ENCODE results near the gene PLEKHN1.

PLEKHN1 gene

GRCh38 chr1:952603-953002 lies 13.7 kb upstream of the PLEKHN1 start:
- H3K9ac ChIP-seq (ENCODE audit: low read depth, low read length), result no peak overlapping the region
- H3K79me2 ChIP-seq (ENCODE audit: insufficient read depth, low read length), result peaks cover 21% of the 10 kb centered on the region
- ATAC-seq (ENCODE audit: insufficient read depth, low read depth) (no peak), DNase-seq (no peak)
- TF ChIP-seq EZH2 (IDR thresholded peaks at IDR 0.05; ENCODE audit: borderline replicate concordance, low read depth, low read length, severe bottlenecking) (no peak), CTCF (IDR thresholded peaks at IDR 0.05; ENCODE audit: borderline replicate concordance, extremely low read depth, low read length, poor library complexity, severe bottlenecking) (no peak)
- H3K4me1 ChIP-seq (ENCODE audit: insufficient read depth, low read length), result peaks cover 11% of the 10 kb centered on the region
- no peak overlapping the region for H3K4me3 ChIP-seq (ENCODE audit: low read depth in 1 of 2, low read length in 2 of 2)
- peaks cover 69% of the 10 kb centered on the region for H4K20me1 ChIP-seq (ENCODE audit: insufficient read depth, low read length)
- H3K27ac ChIP-seq (ENCODE audit: low read length), result no peak overlapping the region
- no peak overlapping the region for H3K4me2 ChIP-seq (ENCODE audit: insufficient read depth, low read length)
- no peaks in the 10 kb centered on the region for H3K9me3 ChIP-seq (ENCODE audit: insufficient read depth, low read length, severe bottlenecking)
- H3K27me3 ChIP-seq (ENCODE audit: insufficient read depth, low read length, poor library complexity), result no peaks in the 10 kb centered on the region
- H3K36me3 ChIP-seq (ENCODE audit: insufficient read depth, low read length), result peaks cover 98% of the 10 kb centered on the region
- H2AFZ ChIP-seq (ENCODE audit: low read depth, low read length), result no peak overlapping the region

DNA sequence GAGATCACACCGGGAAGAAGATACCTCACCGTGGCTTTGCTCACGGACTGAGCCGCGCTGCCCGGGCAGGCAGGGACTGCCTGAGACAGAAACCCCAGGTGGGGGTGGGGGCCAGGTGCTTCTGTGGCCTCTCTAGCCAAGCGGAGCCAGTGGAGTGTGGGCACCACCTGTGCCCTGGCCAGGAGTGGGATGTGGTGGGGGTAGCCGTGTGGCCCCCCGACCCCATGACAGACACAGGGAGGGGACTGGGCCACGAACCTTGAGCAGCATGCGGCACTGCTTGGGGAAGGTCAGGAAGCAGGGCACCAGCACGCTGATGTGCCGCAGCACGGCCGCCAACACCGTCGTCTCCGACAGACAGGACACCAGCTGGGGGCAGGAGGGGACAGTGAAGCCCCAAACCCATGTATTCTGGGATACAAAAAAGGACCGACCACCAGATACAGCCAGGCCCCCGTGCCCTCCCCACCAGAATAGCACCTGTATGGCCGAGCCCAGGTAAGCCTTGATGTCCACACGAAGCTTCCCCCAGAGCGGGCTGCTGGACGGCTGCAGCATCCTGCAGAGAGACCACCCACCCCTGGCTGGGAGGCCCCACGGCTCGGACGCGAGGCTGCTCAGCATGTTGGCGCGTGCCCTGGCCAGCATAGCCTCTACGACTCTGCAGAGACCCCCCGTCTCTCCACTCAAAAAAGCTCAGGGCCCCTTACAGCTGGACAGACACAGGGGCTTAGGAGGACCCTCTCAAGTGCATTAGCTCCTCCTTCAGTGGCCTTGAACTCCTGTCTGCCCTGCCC lies 12.6 kb upstream of the PLEKHN1 start:
- TF ChIP-seq EZH2 (IDR thresholded peaks at IDR 0.05; ENCODE audit: borderline replicate concordance, low read depth, low read length, severe bottlenecking) (no peak), CTCF (IDR thresholded peaks at IDR 0.05; ENCODE audit: borderline replicate concordance, extremely low read depth, low read length, poor library complexity, severe bottlenecking) (no peak)
- Histone ChIP-seq H3K36me3 (ENCODE audit: insufficient read depth, low read length) (peaks cover 87% of the 10 kb centered on the region), H2AFZ (ENCODE audit: low read depth, low read length) (no peak overlapping the region), H3K9me3 (ENCODE audit: insufficient read depth, low read length, severe bottlenecking) (no peaks in the 10 kb centered on the region), H3K79me2 (ENCODE audit: insufficient read depth, low read length) (peaks cover 32% of the 10 kb centered on the region), H3K9ac (ENCODE audit: low read depth, low read length) (no peak overlapping the region), H3K4me1 (ENCODE audit: insufficient read depth, low read length) (peaks cover 20% of the 10 kb centered on the region), H3K4me2 (ENCODE audit: insufficient read depth, low read length) (no peak overlapping the region), H3K27me3 (ENCODE audit: insufficient read depth, low read length, poor library complexity) (no peaks in the 10 kb centered on the region), H3K27ac (ENCODE audit: low read length) (no peak overlapping the region), H3K4me3 (ENCODE audit: low read depth in 1 of 2, low read length in 2 of 2) (no peak overlapping the region), H4K20me1 (ENCODE audit: insufficient read depth, low read length) (peaks cover 64% of the 10 kb centered on the region)
- ATAC-seq (ENCODE audit: insufficient read depth, low read depth), result no peak
- DNase-seq, result no peak

DNA sequence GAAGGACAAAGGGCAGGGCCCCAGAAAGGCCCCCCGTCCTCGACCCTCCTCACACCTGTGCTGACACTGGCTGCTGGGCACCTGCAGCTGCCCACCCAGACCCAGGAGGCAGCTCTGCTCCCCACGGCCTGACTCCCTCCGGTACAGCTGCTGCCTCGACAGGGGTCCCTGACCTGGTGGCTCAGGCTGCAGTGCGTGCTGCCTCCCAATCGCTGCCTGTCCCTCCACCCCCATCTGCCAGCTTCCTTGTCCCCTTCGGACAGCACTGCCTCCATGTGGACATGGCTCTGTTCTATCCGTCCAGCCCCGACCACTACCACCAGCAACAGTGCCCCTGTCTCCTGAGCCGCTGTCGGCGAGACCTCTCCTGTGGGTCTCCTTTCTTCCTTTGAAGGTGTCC lies 11.4 kb upstream of the PLEKHN1 start:
- peaks cover 52% of the 10 kb centered on the region for H4K20me1 ChIP-seq (ENCODE audit: insufficient read depth, low read length)
- no peak overlapping the region for H3K9ac ChIP-seq (ENCODE audit: low read depth, low read length)
- ATAC-seq (ENCODE audit: insufficient read depth, low read depth) (no peak), DNase-seq (no peak)
- TF ChIP-seq CTCF (IDR thresholded peaks at IDR 0.05; ENCODE audit: borderline replicate concordance, extremely low read depth, low read length, poor library complexity, severe bottlenecking) (no peak), EZH2 (IDR thresholded peaks at IDR 0.05; ENCODE audit: borderline replicate concordance, low read depth, low read length, severe bottlenecking) (no peak)
- no peaks in the 10 kb centered on the region for H3K27me3 ChIP-seq (ENCODE audit: insufficient read depth, low read length, poor library complexity)
- H3K4me3 ChIP-seq (ENCODE audit: low read depth in 1 of 2, low read length in 2 of 2), result no peak overlapping the region
- H3K36me3 ChIP-seq (ENCODE audit: insufficient read depth, low read length), result peaks cover 75% of the 10 kb centered on the region
- H3K9me3 ChIP-seq (ENCODE audit: insufficient read depth, low read length, severe bottlenecking), result no peaks in the 10 kb centered on the region
- peaks cover 35% of the 10 kb centered on the region for H3K79me2 ChIP-seq (ENCODE audit: insufficient read depth, low read length)
- no peak overlapping the region for H3K27ac ChIP-seq (ENCODE audit: low read length)
- no peak overlapping the region for H2AFZ ChIP-seq (ENCODE audit: low read depth, low read length)
- no peak overlapping the region for H3K4me2 ChIP-seq (ENCODE audit: insufficient read depth, low read length)
- H3K4me1 ChIP-seq (ENCODE audit: insufficient read depth, low read length), result peaks cover 28% of the 10 kb centered on the region
